Measurements from ENCODE around the gene TCERG1. TPM values are rescaled to one million over a fixed set of nuclear protein-coding genes. Genes with fewer than 3 reads are reported as not detected.

TCERG1 gene
- total RNA-seq, 1 experiment from 2014 or later: 83.5 TPM

DNA sequence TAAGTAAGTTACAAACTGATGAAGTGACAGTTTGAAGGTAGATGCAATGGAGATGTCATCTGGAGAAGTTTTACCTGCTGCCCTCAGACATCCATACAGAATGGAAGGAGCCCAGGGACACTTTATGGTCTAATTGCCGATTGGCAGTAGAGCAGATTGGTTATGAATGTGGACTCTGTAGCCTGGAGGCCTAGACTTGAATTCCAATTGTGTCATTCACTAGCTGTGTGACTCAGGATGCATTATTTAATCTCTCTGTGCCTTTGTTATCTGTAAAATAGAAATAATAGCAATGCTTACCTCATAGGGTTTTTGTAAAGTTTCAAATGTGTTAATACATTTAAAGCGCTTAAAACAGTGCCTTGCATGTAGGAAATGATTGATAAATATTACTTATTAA lies 5.2 kb upstream of the TCERG1 start:
- no peak overlapping the region for H3K4me3 ChIP-seq (replicated peaks in 1 of 2; ENCODE audit: low read depth in 1 of 2, low read length in 2 of 2)
- no peaks in the 10 kb centered on the region for H3K79me2 ChIP-seq (ENCODE audit: insufficient read depth, low read length)
- CTCF ChIA-PET: no interaction called here
- H3K4me1 ChIP-seq (ENCODE audit: control insufficient read depth in 1 of 2, insufficient read depth in 2 of 2, low read length in 2 of 2): peaks cover 2% of the 10 kb centered on the region in 2 experiments; a peak in 2 of 4 replicates
- H3K27me3 ChIP-seq (ENCODE audit: insufficient read depth, low read length): no peaks in the 10 kb centered on the region
- ATAC-seq (no peak), DNase-seq (ENCODE audit: low read depth, low spot score) (no peak)
- H3K9me2 ChIP-seq (ENCODE audit: insufficient read depth): no peaks in the 10 kb centered on the region
- no peak overlapping the region for H3K27ac ChIP-seq (ENCODE audit: low read depth, low read length)
- RAD21 ChIA-PET (ENCODE audit: low non-redundant PET in 1 of 2, low total read pairs in 2 of 2, uncharacterized antibody in 2 of 2, unreplicated experiment in 2 of 2): no interaction called here
- no peaks in the 10 kb centered on the region for H3K9me3 ChIP-seq (ENCODE audit: control insufficient read depth in 1 of 2, insufficient read depth in 1 of 2, low read depth in 1 of 2, low read length in 2 of 2)
- no peak overlapping the region for H2AFZ ChIP-seq (ENCODE audit: low read depth, low read length, poor library complexity, severe bottlenecking)
- no peak overlapping the region for H3K9ac ChIP-seq (ENCODE audit: low read length)
- H3K4me2 ChIP-seq (ENCODE audit: low read length): no peak overlapping the region
- BruUV-seq (replicated peaks): no TSS peak
- no peaks in the 10 kb centered on the region for H4K20me1 ChIP-seq (ENCODE audit: insufficient read depth)
- POLR2A ChIA-PET: no interaction called here
- TF ChIP-seq, protein P1, sequence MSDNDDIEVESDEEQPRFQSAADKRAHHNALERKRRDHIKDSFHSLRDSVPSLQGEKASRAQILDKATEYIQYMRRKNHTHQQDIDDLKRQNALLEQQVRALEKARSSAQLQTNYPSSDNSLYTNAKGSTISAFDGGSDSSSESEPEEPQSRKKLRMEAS (IDR thresholded peaks at IDR 0.05): no peak
- TF ChIP-seq SIN3A (IDR thresholded peaks at IDR 0.05; ENCODE audit: low read depth) (no peak), FOSL1 (IDR thresholded peaks at IDR 0.05; ENCODE audit: low read depth) (no peak), SP1 (IDR thresholded peaks at IDR 0.05; ENCODE audit: low read depth) (no peak), CEBPB (IDR thresholded peaks at IDR 0.05; ENCODE audit: low read depth) (no peak), EZH2 (IDR thresholded peaks at IDR 0.05) (no peak), EGR1 (IDR thresholded peaks at IDR 0.05; ENCODE audit: low read depth) (no peak), SRF (IDR thresholded peaks at IDR 0.05; ENCODE audit: low read depth) (no peak), POLR2A (IDR thresholded peaks at IDR 0.05; ENCODE audit: borderline replicate concordance, extremely low read depth, insufficient read depth, insufficient read length) (no peak)
- no peaks in the 10 kb centered on the region for H3K36me3 ChIP-seq (ENCODE audit: control insufficient read depth in 1 of 2, insufficient read depth in 2 of 2, low read length in 2 of 2)
- intact Hi-C loops (cut with micrococcal nuclease): loop anchor here (10.0 kb wide), 1 partner anchor 507 kb away; the partner anchor contains the start of gene SH3RF2

GRCh38 chr5:146447734-146448380 lies 724 bp downstream of the TCERG1 start:
- Histone ChIP-seq H2AFZ (ENCODE audit: low read depth, low read length, poor library complexity, severe bottlenecking) (no peak overlapping the region), H3K4me3 (replicated peaks in 1 of 2; ENCODE audit: low read depth in 1 of 2, low read length in 2 of 2) (peak overlapping the region; percentile 74 to 83), H4K20me1 (ENCODE audit: insufficient read depth) (peaks cover 16% of the 10 kb centered on the region; the same call in 1 of the 2 replicates), H3K36me3 (ENCODE audit: control insufficient read depth in 1 of 2, insufficient read depth in 2 of 2, low read length in 2 of 2) (no peaks in the 10 kb centered on the region), H3K9me3 (ENCODE audit: control insufficient read depth in 1 of 2, insufficient read depth in 1 of 2, low read depth in 1 of 2, low read length in 2 of 2) (no peaks in the 10 kb centered on the region), H3K9ac (ENCODE audit: low read length) (peak overlapping the region; percentile 93), H3K27ac (ENCODE audit: low read depth, low read length) (peak overlapping the region; percentile 80), H3K79me2 (ENCODE audit: insufficient read depth, low read length) (peaks cover 58% of the 10 kb centered on the region), H3K27me3 (ENCODE audit: insufficient read depth, low read length) (no peaks in the 10 kb centered on the region), H3K4me1 (ENCODE audit: control insufficient read depth in 1 of 2, insufficient read depth in 2 of 2, low read length in 2 of 2) (peaks cover 13 to 27% of the 10 kb centered on the region in 2 experiments; a peak in 3 of 4 replicates), H3K9me2 (ENCODE audit: insufficient read depth) (no peaks in the 10 kb centered on the region), H3K4me2 (ENCODE audit: low read length) (peak overlapping the region; percentile 75)
- ChIA-PET CTCF (interaction anchor here (1.2 to 1.5 kb wide), 4 partner anchors 8 to 80 kb away, joined by 3 to 10 read pairs (median 4); no protein-coding TSS in a partner anchor), RAD21 (ENCODE audit: low non-redundant PET in 1 of 2, low total read pairs in 2 of 2, uncharacterized antibody in 2 of 2, unreplicated experiment in 2 of 2) (no interaction called here), POLR2A (no interaction called here)
- intact Hi-C loops (cut with micrococcal nuclease): loop anchor here (10.0 kb wide), 1 partner anchor 513 kb away; the partner anchor contains the start of gene SH3RF2
- BruUV-seq (replicated peaks): no TSS peak
- TF ChIP-seq ELF1 (IDR thresholded peaks at IDR 0.05; ENCODE audit: borderline replicate concordance, low read depth) (no peak), RAD21 (IDR thresholded peaks at IDR 0.05; ENCODE audit: low read depth) (no peak), ZFX (IDR thresholded peaks at IDR 0.05) (peak; percentile 83)
- DNase-seq (ENCODE audit: low read depth, low spot score): no peak
- ATAC-seq: no peak

Data from HCT116 (cell line).